NT2/D1 (cell line): Measurements from ENCODE around the gene DNAH17.

ENCODE experiments used
- SUZ12 ChIP-seq: IDR thresholded peaks from 2 replicates; pipeline ENCODE4 v1.6.1; 2011; ENCODE audit not compliant: insufficient read length, insufficient read depth; ENCODE audit errors: extremely low read depth
- YY1 ChIP-seq: IDR thresholded peaks from 2 replicates; pipeline ENCODE4 v1.6.1; 2011; ENCODE audit not compliant: insufficient read length, insufficient read depth
- ZNF274 ChIP-seq: IDR thresholded peaks from 2 replicates; pipeline ENCODE4 v1.6.1; 2011; ENCODE audit warnings: mild to moderate bottlenecking, low read depth, low read length

- no peak for TF ChIP-seq YY1
- no peak for TF ChIP-seq SUZ12
- no peak for TF ChIP-seq ZNF274
Observed at GRCh38 chr17:78568494-78569115, 8.6 kb downstream of the DNAH17 start.
